GF-D8 (cell line): ENCODE data around the gene GPC6.

ENCODE experiments used
- DNase-seq: peaks from one replicate; lab custom pipeline; 2025; lab: John Stamatoyannopoulos, UW

The GPC6 gene

GRCh38 chr13:93775507-93776108 is 549.0 kb downstream of the GPC6 start:
- DNase-seq, result no peak

- DNase-seq, result no peak
Observed at GRCh38 chr13:93776936-93777335, 550.3 kb downstream of the GPC6 start.

- no peak for DNase-seq
Observed at GRCh38 chr13:93777504-93777903, 550.9 kb downstream of the GPC6 start.

GRCh38 chr13:93778548-93778947 is 551.9 kb downstream of the GPC6 start:
- no peak for DNase-seq

GRCh38 chr13:93784191-93784590 is 557.6 kb downstream of the GPC6 start:
- DNase-seq, result no peak

- no peak for DNase-seq
Observed at GRCh38 chr13:93786846-93787489, 560.4 kb downstream of the GPC6 start.

- no peak for DNase-seq
Observed at GRCh38 chr13:93788456-93788855, 561.8 kb downstream of the GPC6 start.

GRCh38 chr13:93789058-93789457 is 562.5 kb downstream of the GPC6 start:
- DNase-seq, result no peak

- no peak for DNase-seq
Observed at GRCh38 chr13:93794197-93794885, 567.7 kb downstream of the GPC6 start.

- DNase-seq, result no peak
Observed at GRCh38 chr13:93797463-93797862, 570.9 kb downstream of the GPC6 start.

GRCh38 chr13:93800342-93800741 is 573.7 kb downstream of the GPC6 start:
- DNase-seq, result no peak

- DNase-seq, result no peak
Observed at GRCh38 chr13:93805736-93806135, 579.1 kb downstream of the GPC6 start.

GRCh38 chr13:93806861-93807260 is 580.3 kb downstream of the GPC6 start:
- no peak for DNase-seq

GRCh38 chr13:93810264-93810663 is 583.7 kb downstream of the GPC6 start:
- no peak for DNase-seq

- no peak for DNase-seq
Observed at GRCh38 chr13:93811071-93811737, 584.6 kb downstream of the GPC6 start.

- no peak for DNase-seq
Observed at GRCh38 chr13:93811738-93812112, 585.1 kb downstream of the GPC6 start.

- DNase-seq, result no peak
Observed at GRCh38 chr13:93814658-93815057, 588.1 kb downstream of the GPC6 start.

GRCh38 chr13:93818345-93818744 is 591.7 kb downstream of the GPC6 start:
- DNase-seq, result no peak

- DNase-seq, result no peak
Observed at GRCh38 chr13:93819331-93819890, 592.8 kb downstream of the GPC6 start.

GRCh38 chr13:93824286-93824685 is 597.7 kb downstream of the GPC6 start:
- no peak for DNase-seq

GRCh38 chr13:93834051-93834450 is 607.4 kb downstream of the GPC6 start:
- no peak for DNase-seq

- no peak for DNase-seq
Observed at GRCh38 chr13:93843082-93843481, 616.5 kb downstream of the GPC6 start.

GRCh38 chr13:93847162-93847561 is 620.6 kb downstream of the GPC6 start:
- no peak for DNase-seq
